Measurements from ENCODE around the gene FSCN2. TPM values are rescaled to one million over a fixed set of nuclear protein-coding genes. Genes with fewer than 3 reads are reported as not detected.
A peak's percentile ranks its signal among the peaks of the same experiment; 100 is the strongest.

Gene FSCN2
- total RNA-seq, 6 experiments from 2014 or later = 0.22 TPM; not detected in 5

DNA sequence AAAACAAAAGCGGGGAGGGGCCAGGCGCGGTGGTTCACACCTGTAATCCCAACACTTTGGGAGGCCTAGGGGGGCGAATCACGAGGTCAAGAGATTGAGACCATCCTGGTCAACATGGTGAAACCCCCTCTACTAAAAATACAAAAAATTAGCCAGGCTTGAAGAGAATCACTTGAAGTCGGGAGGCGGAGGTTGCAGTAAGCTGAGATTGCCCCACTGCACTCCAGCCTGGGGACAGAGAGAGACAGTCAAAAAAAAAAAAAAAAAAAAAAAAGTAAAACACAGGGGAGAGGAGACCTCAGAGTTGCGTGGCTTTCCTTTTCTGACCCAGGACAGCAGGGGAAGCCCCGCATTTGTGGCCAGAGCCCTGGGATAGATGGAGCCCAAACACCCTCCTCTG, 35.5 kb upstream of the FSCN2 start:
- ATAC-seq (no peak), DNase-seq (no peak)
- intact Hi-C loops (cut with DNase I) = no loop called here
- 79% methylated on average over 6 of the region's 9 CpGs for WGBS (ENCODE audit: insufficient coverage, low coverage, low lambda C conversion rate, missing lambda C conversion rate)
- Histone ChIP-seq H3K4me1 (peaks cover 0 to 6% (median 0%) of the 10 kb centered on the region in 4 donors), H3K9me3 (no peaks in the 10 kb centered on the region), H3K27ac (no peak overlapping the region), H3K27me3 (no peaks in the 10 kb centered on the region), H3K36me3 (no peaks in the 10 kb centered on the region), H3K4me3 (no peak overlapping the region)
- no peak for TF ChIP-seq POLR2A (IDR thresholded peaks at IDR 0.05)
- TF ChIP-seq, protein P1, sequence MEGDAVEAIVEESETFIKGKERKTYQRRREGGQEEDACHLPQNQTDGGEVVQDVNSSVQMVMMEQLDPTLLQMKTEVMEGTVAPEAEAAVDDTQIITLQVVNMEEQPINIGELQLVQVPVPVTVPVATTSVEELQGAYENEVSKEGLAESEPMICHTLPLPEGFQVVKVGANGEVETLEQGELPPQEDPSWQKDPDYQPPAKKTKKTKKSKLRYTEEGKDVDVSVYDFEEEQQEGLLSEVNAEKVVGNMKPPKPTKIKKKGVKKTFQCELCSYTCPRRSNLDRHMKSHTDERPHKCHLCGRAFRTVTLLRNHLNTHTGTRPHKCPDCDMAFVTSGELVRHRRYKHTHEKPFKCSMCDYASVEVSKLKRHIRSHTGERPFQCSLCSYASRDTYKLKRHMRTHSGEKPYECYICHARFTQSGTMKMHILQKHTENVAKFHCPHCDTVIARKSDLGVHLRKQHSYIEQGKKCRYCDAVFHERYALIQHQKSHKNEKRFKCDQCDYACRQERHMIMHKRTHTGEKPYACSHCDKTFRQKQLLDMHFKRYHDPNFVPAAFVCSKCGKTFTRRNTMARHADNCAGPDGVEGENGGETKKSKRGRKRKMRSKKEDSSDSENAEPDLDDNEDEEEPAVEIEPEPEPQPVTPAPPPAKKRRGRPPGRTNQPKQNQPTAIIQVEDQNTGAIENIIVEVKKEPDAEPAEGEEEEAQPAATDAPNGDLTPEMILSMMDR (IDR thresholded peaks at IDR 0.05) = no peak

DNA sequence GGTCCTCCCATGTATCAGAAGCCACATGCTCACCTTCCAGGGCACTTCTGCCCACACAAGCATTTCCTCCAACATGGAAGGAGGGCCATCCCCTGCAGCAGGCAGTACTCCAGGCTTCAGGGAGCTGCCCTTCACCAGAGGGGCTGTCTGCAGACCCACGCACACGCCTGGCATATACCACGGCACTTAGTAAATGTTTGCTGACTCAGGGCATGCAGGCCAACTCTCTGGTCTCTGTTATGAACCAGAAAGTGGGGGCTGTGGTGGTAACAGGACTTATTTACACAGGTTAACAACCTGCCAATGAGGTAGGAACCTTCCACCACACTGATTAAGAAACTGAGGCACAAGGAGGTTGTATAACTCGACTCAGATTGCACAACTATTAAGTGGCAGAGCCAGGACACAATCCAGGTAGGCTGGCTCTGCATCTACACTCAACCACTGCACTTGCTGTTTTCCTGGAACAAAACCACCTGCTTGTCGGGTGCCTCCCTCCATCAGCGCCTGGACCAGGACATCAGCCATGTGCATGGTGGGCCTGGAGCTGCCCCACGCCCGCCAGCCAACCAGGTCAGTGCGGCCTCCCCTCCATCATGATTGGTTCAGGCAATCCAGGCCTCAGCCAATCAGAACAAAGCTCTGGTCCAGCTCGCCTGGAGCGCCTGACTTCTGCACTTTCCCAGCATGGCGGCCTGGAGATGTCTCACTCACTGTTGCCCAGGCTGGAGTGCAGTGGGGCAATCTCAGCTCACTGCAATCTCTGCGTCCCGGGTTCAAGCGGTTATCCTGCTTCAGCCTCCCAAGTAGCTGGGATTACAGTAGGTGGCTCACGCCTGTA, 34.8 kb upstream of the FSCN2 start:
- H3K9me3 ChIP-seq = no peaks in the 10 kb centered on the region
- TF ChIP-seq, protein P1 (IDR thresholded peaks at IDR 0.05) = no peak
- no peak for TF ChIP-seq POLR2A (IDR thresholded peaks at IDR 0.05)
- H3K27ac ChIP-seq = no peak overlapping the region
- intact Hi-C loops (cut with DNase I) = no loop called here
- ATAC-seq = no peak
- H3K4me1 ChIP-seq = peaks cover 0 to 3% (median 0%) of the 10 kb centered on the region in 4 donors
- 65% methylated on average over 4 of the region's 16 CpGs for WGBS (ENCODE audit: insufficient coverage, low coverage, low lambda C conversion rate, missing lambda C conversion rate)
- H3K4me3 ChIP-seq = no peak overlapping the region
- H3K27me3 ChIP-seq = no peaks in the 10 kb centered on the region
- no peaks in the 10 kb centered on the region for H3K36me3 ChIP-seq
- no peak for DNase-seq

DNA sequence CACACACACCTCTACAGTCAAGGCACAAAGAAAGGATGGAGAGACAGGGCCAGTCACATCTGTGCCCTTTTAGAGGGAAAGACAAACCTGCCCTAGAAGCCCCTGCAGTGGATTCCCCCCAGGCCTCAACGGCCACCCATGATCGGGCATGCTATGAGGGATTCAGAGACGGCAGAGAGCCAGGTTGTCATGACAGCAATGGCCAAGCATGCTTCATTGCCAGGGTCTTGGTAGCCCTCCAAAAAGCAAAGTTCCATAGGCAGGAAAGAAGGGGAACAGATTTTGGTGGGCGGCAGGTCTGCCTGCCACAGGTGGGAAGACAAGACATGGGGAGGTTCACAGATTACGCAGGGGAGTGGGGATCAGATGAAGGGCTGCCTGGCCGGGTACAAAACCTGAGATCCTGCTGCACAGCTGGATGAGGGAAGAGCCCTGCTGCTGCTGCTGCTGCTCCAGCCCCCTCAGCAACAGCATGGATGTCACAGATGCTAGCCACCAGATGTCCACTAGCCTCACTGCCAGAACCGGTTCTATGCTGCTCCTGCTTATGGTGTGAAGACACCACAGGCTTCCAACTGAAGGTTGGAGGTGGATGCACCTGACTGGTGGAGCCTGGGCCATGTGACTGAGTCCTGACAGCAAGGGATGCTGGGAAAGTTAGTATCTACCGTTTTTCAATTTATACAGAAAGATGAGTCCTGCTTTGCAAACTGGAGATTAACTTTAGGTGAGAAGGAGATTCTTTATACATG, 33.4 kb upstream of the FSCN2 start:
- 41% methylated on average over 5 of the region's 8 CpGs for WGBS (ENCODE audit: insufficient coverage, low coverage, low lambda C conversion rate, missing lambda C conversion rate)
- intact Hi-C loops (cut with DNase I) = no loop called here
- TF ChIP-seq POLR2A (IDR thresholded peaks at IDR 0.05) = no peak
- TF ChIP-seq, protein P1 (IDR thresholded peaks at IDR 0.05) = no peak

DNA sequence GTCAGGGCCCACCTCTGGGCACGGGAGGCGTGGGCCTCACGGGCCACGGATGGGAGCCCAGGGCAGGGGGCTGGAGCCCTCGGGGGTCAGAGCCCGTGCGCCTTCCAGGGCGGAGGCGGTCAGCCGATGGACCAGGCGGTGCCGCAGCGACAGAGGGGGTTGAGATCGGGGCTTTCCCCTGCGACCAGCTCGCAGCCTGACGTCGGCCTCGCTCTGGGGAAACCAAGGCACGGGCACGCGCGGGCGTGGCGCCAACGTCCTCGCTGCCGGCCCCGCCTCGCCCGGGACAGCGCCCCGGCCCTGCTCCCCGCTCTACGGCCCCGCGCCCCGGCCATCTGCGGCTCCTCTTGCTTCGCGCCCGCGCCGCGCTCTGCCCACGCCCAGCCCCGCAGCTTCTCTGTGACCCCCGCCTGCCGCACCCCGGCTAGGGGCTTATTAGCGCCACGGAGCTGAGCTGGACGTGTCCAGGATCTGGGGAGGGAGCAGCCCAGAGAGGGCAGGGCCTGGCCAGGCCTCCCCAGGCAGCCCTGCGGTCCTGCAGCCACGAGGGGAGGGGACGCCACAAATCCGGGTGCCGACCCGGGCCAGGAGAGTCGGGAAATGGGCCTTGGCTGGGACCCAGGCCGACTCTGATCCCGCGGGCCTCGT, 29.1 kb upstream of the FSCN2 start:
- ATAC-seq (peak in 2 of 4 donors; percentile 12 to 21), DNase-seq (no peak)
- TF ChIP-seq, protein P1 (IDR thresholded peaks at IDR 0.05) = no peak
- no peak for TF ChIP-seq POLR2A (IDR thresholded peaks at IDR 0.05)
- Histone ChIP-seq H3K4me1 (no peaks in the 10 kb centered on the region), H3K9me3 (no peaks in the 10 kb centered on the region), H3K27me3 (no peaks in the 10 kb centered on the region), H3K4me3 (no peak overlapping the region), H3K36me3 (no peaks in the 10 kb centered on the region), H3K27ac (no peak overlapping the region)
- intact Hi-C loops (cut with DNase I) = no loop called here
- 0% methylated on average over 2 of the region's 64 CpGs for WGBS (ENCODE audit: insufficient coverage, low coverage, low lambda C conversion rate, missing lambda C conversion rate)

More for the DNA sequence above, 33.4 kb upstream of the FSCN2 start:
- H3K27me3 ChIP-seq = no peaks in the 10 kb centered on the region
- no peaks in the 10 kb centered on the region for H3K36me3 ChIP-seq
- no peak overlapping the region for H3K4me3 ChIP-seq
- DNase-seq = no peak
- no peaks in the 10 kb centered on the region for H3K9me3 ChIP-seq
- peak in 1 of 4 donors; percentile 31 for ATAC-seq
- no peaks in the 10 kb centered on the region for H3K4me1 ChIP-seq
- no peak overlapping the region for H3K27ac ChIP-seq
